ENCODE data around the gene RBM24. TPM values are rescaled to one million over a fixed set of nuclear protein-coding genes. Genes with fewer than 3 reads are reported as not detected.

Gene RBM24
- total RNA-seq, 1 donor from 2014 or later = 189 TPM

DNA sequence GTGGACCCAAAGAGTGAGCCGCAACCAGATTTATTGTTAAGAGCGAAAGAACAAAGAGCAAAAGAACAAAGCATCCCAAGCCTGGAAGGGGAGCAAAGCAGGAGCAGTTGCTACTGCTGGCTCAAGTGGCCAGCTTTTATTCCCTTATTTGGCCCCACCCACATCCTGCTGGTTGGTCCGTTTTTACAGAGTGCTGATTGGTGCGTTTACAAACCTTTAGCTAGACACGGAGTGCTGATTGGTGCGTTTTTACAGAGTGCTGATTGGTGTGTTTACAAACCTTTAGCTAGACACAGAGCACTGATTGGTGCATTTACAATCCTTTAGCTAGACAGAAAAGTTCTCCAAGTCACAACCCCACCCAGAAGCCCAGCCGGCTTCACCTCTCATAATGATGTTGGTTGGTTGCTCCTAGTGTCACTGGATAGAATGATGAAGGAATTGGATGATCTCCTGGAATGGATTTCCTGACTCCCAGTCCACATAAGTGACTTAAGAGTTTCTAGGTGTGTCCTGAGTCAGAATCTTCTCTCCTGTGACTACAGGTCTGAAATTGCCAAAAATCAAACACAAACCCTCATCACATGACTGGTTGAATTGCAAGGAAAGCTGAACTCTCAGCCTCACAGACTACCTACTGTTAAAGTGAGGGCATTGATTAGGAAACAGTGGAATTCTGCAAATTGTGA is 60.1 kb downstream of the RBM24 start:
- DNase-seq = no peak
- Histone ChIP-seq H3K27ac (replicated peaks) (no peak overlapping the region), H3K36me3 (no peaks in the 10 kb centered on the region), H3K4me1 (no peaks in the 10 kb centered on the region), H3K27me3 (ENCODE audit: low read depth) (no peaks in the 10 kb centered on the region), H3K9me3 (replicated peaks) (no peaks in the 10 kb centered on the region), H3K4me3 (no peak overlapping the region)
- TF ChIP-seq, protein P1, sequence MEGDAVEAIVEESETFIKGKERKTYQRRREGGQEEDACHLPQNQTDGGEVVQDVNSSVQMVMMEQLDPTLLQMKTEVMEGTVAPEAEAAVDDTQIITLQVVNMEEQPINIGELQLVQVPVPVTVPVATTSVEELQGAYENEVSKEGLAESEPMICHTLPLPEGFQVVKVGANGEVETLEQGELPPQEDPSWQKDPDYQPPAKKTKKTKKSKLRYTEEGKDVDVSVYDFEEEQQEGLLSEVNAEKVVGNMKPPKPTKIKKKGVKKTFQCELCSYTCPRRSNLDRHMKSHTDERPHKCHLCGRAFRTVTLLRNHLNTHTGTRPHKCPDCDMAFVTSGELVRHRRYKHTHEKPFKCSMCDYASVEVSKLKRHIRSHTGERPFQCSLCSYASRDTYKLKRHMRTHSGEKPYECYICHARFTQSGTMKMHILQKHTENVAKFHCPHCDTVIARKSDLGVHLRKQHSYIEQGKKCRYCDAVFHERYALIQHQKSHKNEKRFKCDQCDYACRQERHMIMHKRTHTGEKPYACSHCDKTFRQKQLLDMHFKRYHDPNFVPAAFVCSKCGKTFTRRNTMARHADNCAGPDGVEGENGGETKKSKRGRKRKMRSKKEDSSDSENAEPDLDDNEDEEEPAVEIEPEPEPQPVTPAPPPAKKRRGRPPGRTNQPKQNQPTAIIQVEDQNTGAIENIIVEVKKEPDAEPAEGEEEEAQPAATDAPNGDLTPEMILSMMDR (IDR thresholded peaks at IDR 0.05; ENCODE audit: borderline replicate concordance) = no peak
- intact Hi-C loops (cut with micrococcal nuclease) = no loop called here

DNA sequence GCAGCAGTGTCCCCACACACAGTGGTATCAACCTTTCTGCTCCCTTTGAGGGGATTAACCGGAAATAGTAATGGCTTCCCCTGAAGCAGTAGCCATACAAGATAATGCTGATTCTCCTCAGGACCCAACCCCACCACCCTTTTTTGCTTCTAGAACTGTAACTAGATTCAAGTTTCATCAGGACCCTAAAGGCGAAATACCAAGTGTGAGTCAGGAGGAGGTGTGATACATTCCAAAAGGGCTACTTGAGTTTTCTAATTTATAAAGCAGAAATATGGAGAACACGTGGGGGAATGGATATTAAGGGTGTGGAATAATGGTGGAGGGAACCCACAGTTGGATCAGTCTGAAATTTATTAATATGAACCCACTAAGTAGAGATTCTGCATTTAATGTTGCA is 60.7 kb downstream of the RBM24 start:
- TF ChIP-seq, protein P1 (IDR thresholded peaks at IDR 0.05; ENCODE audit: borderline replicate concordance) = no peak
- no peaks in the 10 kb centered on the region for H3K27me3 ChIP-seq (ENCODE audit: low read depth)
- no peak overlapping the region for H3K4me3 ChIP-seq
- no peaks in the 10 kb centered on the region for H3K36me3 ChIP-seq
- H3K9me3 ChIP-seq (replicated peaks) = no peaks in the 10 kb centered on the region
- no peak for DNase-seq
- no peak overlapping the region for H3K27ac ChIP-seq (replicated peaks)
- intact Hi-C loops (cut with micrococcal nuclease) = no loop called here
- no peaks in the 10 kb centered on the region for H3K4me1 ChIP-seq

DNA sequence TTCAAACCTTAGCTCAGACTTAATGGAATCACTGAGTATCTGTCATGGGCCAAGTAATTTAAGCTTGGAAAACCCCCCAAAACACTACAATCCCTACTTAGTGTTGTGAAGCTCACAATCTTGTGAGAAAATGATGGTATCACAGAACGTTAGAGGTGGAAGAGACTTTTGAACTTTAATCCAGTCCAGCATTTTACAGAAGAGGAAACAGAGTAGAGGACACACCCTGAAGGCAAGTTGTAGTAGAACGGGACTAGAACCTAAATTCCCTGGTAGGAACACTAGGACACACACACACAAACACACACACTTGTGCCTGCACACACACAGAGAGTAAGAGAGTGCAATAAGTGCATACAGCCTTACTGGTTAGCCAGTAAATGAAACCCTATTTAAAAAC is 62.1 kb downstream of the RBM24 start:
- Histone ChIP-seq H3K4me3 (no peak overlapping the region), H3K36me3 (no peaks in the 10 kb centered on the region), H3K4me1 (no peaks in the 10 kb centered on the region), H3K27me3 (ENCODE audit: low read depth) (no peaks in the 10 kb centered on the region), H3K9me3 (replicated peaks) (no peaks in the 10 kb centered on the region), H3K27ac (replicated peaks) (no peak overlapping the region)
- TF ChIP-seq, protein P1 (IDR thresholded peaks at IDR 0.05; ENCODE audit: borderline replicate concordance) = no peak
- no peak for DNase-seq
- intact Hi-C loops (cut with micrococcal nuclease) = no loop called here

Other genes starting within 250 kb of the RBM24 start
- gene STMND1, start 179.3 kb upstream of the RBM24 start, total RNA-seq = not detected
- gene CAP2, start 112.2 kb downstream of the RBM24 start, total RNA-seq = 149 TPM

Measured in left ventricle myocardium inferior (tissue), 1 donor.